Measurements from ENCODE around the gene KIAA1671.

Gene KIAA1671

DNA sequence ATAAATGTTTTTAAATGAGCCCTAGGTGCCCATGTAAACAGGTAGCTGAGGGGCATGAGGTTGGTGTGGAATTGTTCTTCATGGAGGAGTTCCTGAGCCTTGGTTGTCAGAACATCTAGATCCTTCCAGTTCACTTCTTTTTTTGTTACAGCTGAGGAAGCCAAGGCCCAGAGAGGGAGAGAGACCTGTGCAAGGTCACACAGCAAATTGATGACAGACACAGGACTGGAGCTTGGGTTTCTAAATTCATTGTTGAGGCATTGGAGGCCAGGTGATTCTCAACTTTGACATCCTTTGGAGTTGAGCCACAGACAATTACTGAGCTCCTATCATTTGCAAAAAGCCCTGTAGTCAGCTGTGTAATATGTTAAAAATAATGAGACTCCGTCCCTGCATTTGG is 174.0 kb downstream of the KIAA1671 start:
- Histone ChIP-seq H3K4me2 (ENCODE audit: low read depth, low read length, poor library complexity, severe bottlenecking) (no peak overlapping the region), H3K9ac (ENCODE audit: low read depth, low read length, poor library complexity, severe bottlenecking) (no peak overlapping the region), H3F3A (ENCODE audit: low read depth) (no peaks in the 10 kb centered on the region), H3K79me2 (ENCODE audit: insufficient read depth, low read length) (no peaks in the 10 kb centered on the region), H3K4me3 (ENCODE audit: low read length, poor library complexity, severe bottlenecking) (no peak overlapping the region), H3K9me3 (ENCODE audit: insufficient read depth, low read depth, low read length) (no peaks in the 10 kb centered on the region), H4K20me1 (ENCODE audit: insufficient read depth, low read length, poor library complexity, severe bottlenecking) (no peaks in the 10 kb centered on the region), H3K27me3 (ENCODE audit: insufficient read depth, low read length, poor library complexity, severe bottlenecking) (no peaks in the 10 kb centered on the region), H2AFZ (ENCODE audit: low read length) (no peak overlapping the region), H3K36me3 (ENCODE audit: insufficient read depth, low read length) (no peaks in the 10 kb centered on the region), H3K9me2 (replicated peaks; ENCODE audit: low read depth, low read length) (no peaks in the 10 kb centered on the region), H3K4me1 (ENCODE audit: insufficient read depth, low read length, poor library complexity, severe bottlenecking) (no peaks in the 10 kb centered on the region)
- TF ChIP-seq, protein P1, sequence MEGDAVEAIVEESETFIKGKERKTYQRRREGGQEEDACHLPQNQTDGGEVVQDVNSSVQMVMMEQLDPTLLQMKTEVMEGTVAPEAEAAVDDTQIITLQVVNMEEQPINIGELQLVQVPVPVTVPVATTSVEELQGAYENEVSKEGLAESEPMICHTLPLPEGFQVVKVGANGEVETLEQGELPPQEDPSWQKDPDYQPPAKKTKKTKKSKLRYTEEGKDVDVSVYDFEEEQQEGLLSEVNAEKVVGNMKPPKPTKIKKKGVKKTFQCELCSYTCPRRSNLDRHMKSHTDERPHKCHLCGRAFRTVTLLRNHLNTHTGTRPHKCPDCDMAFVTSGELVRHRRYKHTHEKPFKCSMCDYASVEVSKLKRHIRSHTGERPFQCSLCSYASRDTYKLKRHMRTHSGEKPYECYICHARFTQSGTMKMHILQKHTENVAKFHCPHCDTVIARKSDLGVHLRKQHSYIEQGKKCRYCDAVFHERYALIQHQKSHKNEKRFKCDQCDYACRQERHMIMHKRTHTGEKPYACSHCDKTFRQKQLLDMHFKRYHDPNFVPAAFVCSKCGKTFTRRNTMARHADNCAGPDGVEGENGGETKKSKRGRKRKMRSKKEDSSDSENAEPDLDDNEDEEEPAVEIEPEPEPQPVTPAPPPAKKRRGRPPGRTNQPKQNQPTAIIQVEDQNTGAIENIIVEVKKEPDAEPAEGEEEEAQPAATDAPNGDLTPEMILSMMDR (conservative IDR thresholded peaks at IDR 0.05; ENCODE audit: low read length): no peak
- TF ChIP-seq EZH2phosphoT487 (IDR thresholded peaks at IDR 0.05; ENCODE audit: borderline replicate concordance): no peak

DNA sequence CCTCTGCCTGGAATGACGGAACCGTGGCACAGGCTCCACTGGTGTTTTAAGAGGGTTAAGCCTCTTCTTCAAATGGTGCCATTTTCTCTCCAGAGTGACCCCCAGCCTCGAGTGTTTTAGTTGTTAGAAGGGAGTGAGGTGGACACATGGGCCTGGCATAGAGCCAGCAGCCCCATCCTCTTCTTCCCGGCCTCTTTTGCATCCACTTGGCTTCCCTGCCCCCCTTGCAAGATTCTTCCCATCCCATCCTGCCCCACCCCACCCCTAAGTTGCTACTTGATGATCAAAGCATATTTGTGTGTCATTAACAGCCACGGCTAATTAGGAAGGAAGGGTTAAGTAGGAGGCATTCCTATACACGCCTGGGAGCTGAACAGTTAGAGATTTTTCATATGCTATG is 174.8 kb downstream of the KIAA1671 start:
- Histone ChIP-seq H3K9me2 (replicated peaks; ENCODE audit: low read depth, low read length) (no peaks in the 10 kb centered on the region), H3K4me3 (ENCODE audit: low read length, poor library complexity, severe bottlenecking) (no peak overlapping the region), H3K4me2 (ENCODE audit: low read depth, low read length, poor library complexity, severe bottlenecking) (no peak overlapping the region), H3K9me3 (ENCODE audit: insufficient read depth, low read depth, low read length) (no peaks in the 10 kb centered on the region), H3K9ac (ENCODE audit: low read depth, low read length, poor library complexity, severe bottlenecking) (no peak overlapping the region), H3K36me3 (ENCODE audit: insufficient read depth, low read length) (no peaks in the 10 kb centered on the region), H3K4me1 (ENCODE audit: insufficient read depth, low read length, poor library complexity, severe bottlenecking) (no peaks in the 10 kb centered on the region), H3K79me2 (ENCODE audit: insufficient read depth, low read length) (no peaks in the 10 kb centered on the region), H4K20me1 (ENCODE audit: insufficient read depth, low read length, poor library complexity, severe bottlenecking) (no peaks in the 10 kb centered on the region), H3K27me3 (ENCODE audit: insufficient read depth, low read length, poor library complexity, severe bottlenecking) (no peaks in the 10 kb centered on the region), H3F3A (ENCODE audit: low read depth) (no peaks in the 10 kb centered on the region), H2AFZ (ENCODE audit: low read length) (no peak overlapping the region)
- TF ChIP-seq, protein P1 (conservative IDR thresholded peaks at IDR 0.05; ENCODE audit: low read length): no peak
- no peak for TF ChIP-seq EZH2phosphoT487 (IDR thresholded peaks at IDR 0.05; ENCODE audit: borderline replicate concordance)

DNA sequence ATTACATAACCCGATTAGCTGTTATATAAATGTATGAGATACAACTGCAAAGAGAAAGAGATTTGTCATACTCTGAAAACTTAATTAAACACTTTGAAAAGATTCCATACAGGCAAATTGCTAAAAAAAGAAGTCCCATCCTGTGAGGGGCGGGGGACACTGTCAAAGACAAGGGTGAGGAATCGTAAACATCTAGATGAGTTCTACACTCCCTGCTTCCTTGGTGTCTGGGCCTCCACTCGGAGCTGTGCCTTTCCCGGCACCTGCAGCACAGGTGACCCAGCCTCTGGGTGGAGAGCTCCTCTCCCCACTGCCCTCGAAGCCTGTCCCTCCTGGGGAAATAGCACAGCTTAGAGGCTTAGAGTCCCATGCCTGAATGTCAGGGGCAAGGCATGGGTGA is 177.9 kb downstream of the KIAA1671 start:
- Histone ChIP-seq H3F3A (ENCODE audit: low read depth) (no peaks in the 10 kb centered on the region), H3K9ac (ENCODE audit: low read depth, low read length, poor library complexity, severe bottlenecking) (no peak overlapping the region), H3K4me2 (ENCODE audit: low read depth, low read length, poor library complexity, severe bottlenecking) (no peak overlapping the region), H3K36me3 (ENCODE audit: insufficient read depth, low read length) (no peaks in the 10 kb centered on the region), H4K20me1 (ENCODE audit: insufficient read depth, low read length, poor library complexity, severe bottlenecking) (no peaks in the 10 kb centered on the region), H3K4me3 (ENCODE audit: low read length, poor library complexity, severe bottlenecking) (no peak overlapping the region), H2AFZ (ENCODE audit: low read length) (no peak overlapping the region), H3K9me2 (replicated peaks; ENCODE audit: low read depth, low read length) (no peaks in the 10 kb centered on the region), H3K9me3 (ENCODE audit: insufficient read depth, low read depth, low read length) (no peaks in the 10 kb centered on the region), H3K79me2 (ENCODE audit: insufficient read depth, low read length) (no peaks in the 10 kb centered on the region), H3K27me3 (ENCODE audit: insufficient read depth, low read length, poor library complexity, severe bottlenecking) (no peaks in the 10 kb centered on the region), H3K4me1 (ENCODE audit: insufficient read depth, low read length, poor library complexity, severe bottlenecking) (no peaks in the 10 kb centered on the region)
- TF ChIP-seq, protein P1 (conservative IDR thresholded peaks at IDR 0.05; ENCODE audit: low read length): no peak
- TF ChIP-seq EZH2phosphoT487 (IDR thresholded peaks at IDR 0.05; ENCODE audit: borderline replicate concordance): no peak

All from Loucy (cell line).